Measurements from ENCODE around the gene PAPPA2. TPM values are rescaled to one million over a fixed set of nuclear protein-coding genes. Genes with fewer than 3 reads are reported as not detected.
"Not testable (repeated sequence)": the region's sequence is repeated elsewhere in the genome, so short reads cannot be mapped to it uniquely, and the experiment has no call there.

Gene PAPPA2
- total RNA-seq, 1 donor from 2014 or later, result not detected

DNA sequence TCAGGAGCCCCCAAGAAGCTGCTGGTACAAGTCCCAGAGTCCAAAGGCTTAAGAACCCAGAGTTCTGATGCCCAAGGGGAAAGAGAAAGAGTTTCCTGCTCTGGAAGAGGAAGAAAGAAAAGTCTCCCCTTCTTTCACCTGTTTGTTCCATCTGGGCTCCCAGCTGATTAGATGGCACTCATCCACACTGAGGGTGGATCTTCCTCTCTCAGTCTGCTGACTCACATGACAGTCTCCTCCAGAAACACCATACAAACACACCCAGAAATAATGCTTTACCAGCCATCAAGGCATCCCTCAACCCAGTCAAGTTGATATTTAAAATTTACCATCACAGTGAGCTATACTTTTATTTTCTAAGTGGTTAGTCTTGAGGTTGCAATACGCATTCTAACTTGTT, 257.9 kb downstream of the PAPPA2 start:
- H3K27ac Mint-ChIP-seq, result no peak overlapping the region
- intact Hi-C loops (cut with micrococcal nuclease), result no loop called here
- no peaks in the 10 kb centered on the region for H3K27me3 Mint-ChIP-seq
- H3K36me3 Mint-ChIP-seq (ENCODE audit: low read depth), result no peaks in the 10 kb centered on the region
- no peaks in the 10 kb centered on the region for H3K4me1 Mint-ChIP-seq
- no peak for DNase-seq
- no peak overlapping the region for H3K4me3 Mint-ChIP-seq
- no peaks in the 10 kb centered on the region for H3K9me3 Mint-ChIP-seq

DNA sequence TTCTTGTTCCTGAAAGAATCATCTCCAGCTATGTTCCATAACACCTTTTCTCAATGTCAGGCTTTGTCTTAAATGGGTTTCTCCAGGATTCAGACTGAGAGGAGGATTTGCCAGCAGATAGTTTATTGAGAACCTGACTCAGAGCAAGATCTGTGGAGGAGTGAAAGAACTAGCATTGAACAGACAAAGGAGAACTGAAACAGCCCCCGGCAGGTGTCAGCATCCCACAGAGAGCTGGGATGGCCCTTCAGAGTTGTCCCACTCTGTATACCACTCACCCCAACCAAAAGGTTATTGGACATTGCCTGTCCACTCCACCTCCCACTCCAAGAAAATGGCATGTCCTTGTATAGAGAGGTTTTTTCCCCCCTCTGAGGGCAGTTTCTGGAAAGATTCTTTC, 270.7 kb downstream of the PAPPA2 start:
- intact Hi-C loops (cut with micrococcal nuclease), result no loop called here
- Mint-ChIP-seq H3K27ac (no peak overlapping the region), H3K4me1 (no peaks in the 10 kb centered on the region), H3K36me3 (ENCODE audit: low read depth) (no peaks in the 10 kb centered on the region), H3K27me3 (no peaks in the 10 kb centered on the region), H3K9me3 (no peaks in the 10 kb centered on the region), H3K4me3 (no peak overlapping the region)
- DNase-seq, result no peak

DNA sequence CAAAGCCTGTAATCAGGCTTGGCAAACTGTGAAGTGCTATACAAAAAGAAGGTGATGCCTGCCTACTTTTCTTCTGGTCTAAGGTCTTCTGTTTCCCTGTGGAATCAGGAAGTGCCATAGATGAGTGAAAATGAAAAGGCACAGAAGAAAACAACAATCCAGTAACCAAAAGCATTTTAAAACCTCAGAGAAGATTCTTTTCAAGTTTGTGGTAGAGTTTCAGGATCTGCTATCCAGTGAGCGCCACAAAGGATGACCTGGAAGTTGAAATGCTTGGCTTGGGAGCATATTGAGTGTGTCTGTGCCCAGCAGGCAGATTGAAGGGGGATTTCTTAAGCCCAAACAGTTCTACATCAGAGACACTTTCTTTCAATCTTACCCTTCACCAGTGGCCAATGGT, 272.2 kb downstream of the PAPPA2 start:
- intact Hi-C loops (cut with micrococcal nuclease), result no loop called here
- H3K4me1 Mint-ChIP-seq, result no peaks in the 10 kb centered on the region
- H3K9me3 Mint-ChIP-seq, result no peaks in the 10 kb centered on the region
- no peak for DNase-seq
- no peaks in the 10 kb centered on the region for H3K36me3 Mint-ChIP-seq (ENCODE audit: low read depth)
- no peaks in the 10 kb centered on the region for H3K27me3 Mint-ChIP-seq
- no peak overlapping the region for H3K27ac Mint-ChIP-seq
- H3K4me3 Mint-ChIP-seq, result no peak overlapping the region

DNA sequence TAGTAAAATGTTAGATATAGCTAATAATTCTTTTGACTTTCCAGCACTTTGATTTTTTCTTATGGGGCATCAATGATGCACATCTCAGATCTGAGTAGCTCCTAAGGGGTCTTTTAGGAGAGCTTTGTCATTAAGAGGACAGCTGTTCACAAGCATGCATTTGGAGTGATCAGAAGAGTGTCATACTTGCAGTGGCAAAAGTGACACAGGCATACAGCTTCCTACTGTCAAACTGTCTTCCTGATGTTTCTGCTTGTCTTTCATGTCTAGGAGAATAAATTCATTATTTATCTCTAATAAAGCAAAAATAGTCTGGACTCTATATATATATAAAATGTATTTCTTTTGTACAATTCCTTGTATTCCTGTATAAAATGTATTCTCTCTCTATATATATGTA, 273.0 kb downstream of the PAPPA2 start:
- no peak for DNase-seq
- H3K9me3 Mint-ChIP-seq, result no peaks in the 10 kb centered on the region
- no peaks in the 10 kb centered on the region for H3K27me3 Mint-ChIP-seq
- no peak overlapping the region for H3K4me3 Mint-ChIP-seq
- no peak overlapping the region for H3K27ac Mint-ChIP-seq
- intact Hi-C loops (cut with micrococcal nuclease), result no loop called here
- H3K4me1 Mint-ChIP-seq, result no peaks in the 10 kb centered on the region
- H3K36me3 Mint-ChIP-seq (ENCODE audit: low read depth), result no peaks in the 10 kb centered on the region

DNA sequence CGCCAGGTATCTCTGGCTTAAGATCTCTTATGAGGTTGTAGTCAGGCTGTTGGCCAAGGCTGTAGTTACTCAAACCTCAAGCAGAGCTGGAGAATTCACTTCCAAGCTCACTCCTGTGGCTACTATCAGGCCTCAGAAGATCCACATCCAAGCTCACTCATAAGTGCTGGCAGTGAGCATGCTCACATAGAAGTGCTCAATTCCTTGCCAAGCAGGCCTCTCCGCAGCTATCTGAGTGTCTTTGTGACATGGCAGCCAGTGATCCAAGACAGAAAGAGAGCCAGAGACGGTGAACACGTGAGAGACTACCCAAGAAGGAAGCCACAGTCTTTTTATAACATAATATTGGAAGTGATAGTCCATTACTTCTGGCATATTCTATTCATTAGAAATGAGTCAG, 278.2 kb downstream of the PAPPA2 start:
- H3K4me3 Mint-ChIP-seq, result no peak overlapping the region
- H3K27ac Mint-ChIP-seq, result no peak overlapping the region
- H3K27me3 Mint-ChIP-seq, result no peaks in the 10 kb centered on the region
- intact Hi-C loops (cut with micrococcal nuclease), result no loop called here
- no peaks in the 10 kb centered on the region for H3K9me3 Mint-ChIP-seq
- H3K4me1 Mint-ChIP-seq, result no peaks in the 10 kb centered on the region
- DNase-seq, result no peak
- no peaks in the 10 kb centered on the region for H3K36me3 Mint-ChIP-seq (ENCODE audit: low read depth)

DNA sequence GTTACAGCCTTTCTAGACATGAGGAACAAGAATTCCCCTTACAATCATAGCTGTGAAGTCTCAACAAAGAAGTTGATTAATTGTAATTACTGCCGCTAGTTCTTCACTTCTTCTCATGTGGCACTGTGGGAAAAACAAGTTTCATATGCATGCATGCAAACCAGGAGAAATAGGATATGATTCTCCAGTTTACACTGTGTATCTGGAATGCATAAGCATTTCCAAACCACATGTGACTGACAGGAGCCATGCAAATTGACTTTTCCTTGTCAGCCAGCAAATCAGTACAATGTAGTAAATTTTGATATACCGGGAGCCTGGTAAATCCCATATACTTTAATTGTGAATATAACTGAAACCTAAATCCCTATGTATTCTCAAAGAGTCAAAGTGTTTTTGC, 279.3 kb downstream of the PAPPA2 start:
- intact Hi-C loops (cut with micrococcal nuclease), result no loop called here
- Mint-ChIP-seq H3K9me3 (no peaks in the 10 kb centered on the region), H3K36me3 (ENCODE audit: low read depth) (no peaks in the 10 kb centered on the region), H3K27me3 (no peaks in the 10 kb centered on the region), H3K4me1 (no peaks in the 10 kb centered on the region), H3K4me3 (no peak overlapping the region), H3K27ac (no peak overlapping the region)
- DNase-seq, result no peak

DNA sequence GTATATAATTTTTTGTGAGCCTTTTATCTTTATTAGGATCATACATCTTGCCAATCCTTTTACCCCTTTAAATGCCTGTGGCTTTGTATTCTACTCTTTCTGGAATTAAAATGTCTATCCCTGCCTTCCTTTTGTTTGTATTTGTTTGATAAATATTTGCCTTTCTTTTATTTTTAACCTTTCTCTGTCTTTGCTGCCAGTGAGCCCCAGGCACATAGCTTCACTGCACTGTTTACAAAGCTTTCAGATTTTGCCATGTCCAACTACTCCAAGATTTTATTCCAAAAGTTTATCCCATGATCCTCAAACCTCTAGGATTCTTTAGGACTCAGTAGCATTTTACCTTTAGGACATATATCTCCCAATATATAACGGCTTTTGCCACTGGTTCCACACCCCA, 281.2 kb downstream of the PAPPA2 start:
- no peaks in the 10 kb centered on the region for H3K36me3 Mint-ChIP-seq (ENCODE audit: low read depth)
- H3K27ac Mint-ChIP-seq, result no peak overlapping the region
- intact Hi-C loops (cut with micrococcal nuclease), result no loop called here
- H3K27me3 Mint-ChIP-seq, result no peaks in the 10 kb centered on the region
- H3K4me3 Mint-ChIP-seq, result no peak overlapping the region
- H3K4me1 Mint-ChIP-seq, result no peaks in the 10 kb centered on the region
- H3K9me3 Mint-ChIP-seq, result no peaks in the 10 kb centered on the region
- no peak for DNase-seq

DNA sequence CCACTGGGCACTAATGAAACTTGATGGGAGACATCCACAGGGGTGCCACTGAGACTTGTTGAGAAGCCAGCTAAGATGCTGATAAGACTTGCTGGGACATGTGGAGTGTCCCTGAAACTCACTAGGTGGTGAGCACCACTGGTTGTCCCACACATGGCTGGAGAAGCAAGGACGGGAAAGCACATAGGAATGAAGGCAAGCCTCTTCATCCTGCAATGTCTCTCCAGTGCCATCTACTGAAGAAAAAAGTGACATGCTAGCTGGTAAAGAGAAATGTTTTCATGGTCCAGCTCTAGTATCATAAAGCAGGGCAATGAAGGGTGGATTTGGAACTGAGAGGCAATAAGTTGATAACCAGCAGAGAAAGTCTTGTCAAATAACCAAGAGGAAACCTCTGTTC, 283.0 kb downstream of the PAPPA2 start:
- DNase-seq, result no peak
- intact Hi-C loops (cut with micrococcal nuclease), result no loop called here
- Mint-ChIP-seq H3K27ac (no peak overlapping the region), H3K27me3 (no peaks in the 10 kb centered on the region), H3K36me3 (ENCODE audit: low read depth) (no peaks in the 10 kb centered on the region), H3K4me1 (no peaks in the 10 kb centered on the region), H3K4me3 (no peak overlapping the region), H3K9me3 (no peaks in the 10 kb centered on the region)

DNA sequence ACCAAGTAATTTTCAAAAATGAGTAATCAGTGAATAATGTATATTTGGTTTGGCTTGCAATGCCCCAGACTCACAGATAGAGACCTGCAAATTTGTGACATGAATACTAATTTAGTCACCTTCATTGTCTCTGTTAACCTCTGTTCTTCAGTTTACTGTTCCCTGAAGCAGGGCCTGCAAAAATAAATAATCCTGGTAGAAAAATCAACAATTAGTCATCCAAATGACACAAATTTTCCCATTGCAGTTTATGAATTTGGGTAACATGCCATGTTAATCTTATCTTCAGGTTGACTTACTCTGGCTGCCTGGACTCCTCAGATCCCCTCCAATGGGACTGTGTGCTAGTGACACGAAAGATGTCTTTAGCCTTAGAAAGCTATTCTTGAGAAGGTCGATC, 289.5 kb downstream of the PAPPA2 start:
- H3K27me3 Mint-ChIP-seq, result no peaks in the 10 kb centered on the region
- intact Hi-C loops (cut with micrococcal nuclease), result no loop called here
- H3K36me3 Mint-ChIP-seq (ENCODE audit: low read depth), result no peaks in the 10 kb centered on the region
- H3K9me3 Mint-ChIP-seq, result no peaks in the 10 kb centered on the region
- no peak overlapping the region for H3K4me3 Mint-ChIP-seq
- no peak for DNase-seq
- H3K27ac Mint-ChIP-seq, result no peak overlapping the region
- H3K4me1 Mint-ChIP-seq, result no peaks in the 10 kb centered on the region

DNA sequence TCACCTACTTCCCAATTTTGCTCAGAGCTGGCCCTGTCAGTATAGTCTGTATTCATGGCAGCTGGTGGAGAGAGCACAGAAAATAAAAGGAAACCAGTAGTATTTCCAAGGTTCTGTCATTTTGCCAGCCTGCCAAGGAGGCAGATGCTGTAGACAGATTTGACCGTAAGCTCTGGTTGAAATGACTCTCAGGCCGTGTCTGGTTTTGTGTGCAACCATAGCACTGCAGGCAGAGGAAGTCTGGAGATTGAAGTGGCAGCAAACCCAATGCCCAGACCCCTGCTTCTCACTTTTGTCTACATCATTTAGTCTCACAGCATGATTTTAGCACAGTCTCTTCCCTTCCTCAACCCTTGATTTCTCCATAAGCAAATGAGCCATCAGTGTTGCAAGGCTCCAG, 291.7 kb downstream of the PAPPA2 start:
- intact Hi-C loops (cut with micrococcal nuclease), result no loop called here
- no peaks in the 10 kb centered on the region for H3K4me1 Mint-ChIP-seq
- no peaks in the 10 kb centered on the region for H3K36me3 Mint-ChIP-seq (ENCODE audit: low read depth)
- no peak overlapping the region for H3K27ac Mint-ChIP-seq
- no peak for DNase-seq
- no peak overlapping the region for H3K4me3 Mint-ChIP-seq
- no peaks in the 10 kb centered on the region for H3K9me3 Mint-ChIP-seq
- H3K27me3 Mint-ChIP-seq, result no peaks in the 10 kb centered on the region

DNA sequence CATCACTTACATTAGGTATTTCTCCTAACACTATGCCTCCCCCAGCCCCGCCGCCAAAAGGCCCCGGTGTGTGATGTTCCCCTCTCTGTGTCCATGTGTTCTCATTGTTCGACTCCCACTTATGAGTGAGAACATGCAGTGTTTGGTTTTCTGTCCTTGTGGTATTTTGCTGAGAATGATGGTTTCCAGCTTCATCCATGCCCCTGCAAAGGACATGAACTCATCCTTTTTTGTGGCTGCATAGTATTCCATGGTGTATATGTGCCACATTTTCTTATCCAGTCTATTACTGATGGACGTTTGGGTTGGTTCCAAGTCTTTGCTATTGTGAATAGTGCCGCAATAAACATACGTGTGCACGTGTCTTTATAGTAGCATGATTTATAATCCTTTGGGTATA, 293.8 kb downstream of the PAPPA2 start:
- H3K27ac Mint-ChIP-seq; H3K9me3 Mint-ChIP-seq; DNase-seq; H3K4me1 Mint-ChIP-seq; intact Hi-C loops (cut with micrococcal nuclease); H3K36me3 Mint-ChIP-seq (ENCODE audit: low read depth); H3K4me3 Mint-ChIP-seq; H3K27me3 Mint-ChIP-seq: not testable (repeated sequence)

DNA sequence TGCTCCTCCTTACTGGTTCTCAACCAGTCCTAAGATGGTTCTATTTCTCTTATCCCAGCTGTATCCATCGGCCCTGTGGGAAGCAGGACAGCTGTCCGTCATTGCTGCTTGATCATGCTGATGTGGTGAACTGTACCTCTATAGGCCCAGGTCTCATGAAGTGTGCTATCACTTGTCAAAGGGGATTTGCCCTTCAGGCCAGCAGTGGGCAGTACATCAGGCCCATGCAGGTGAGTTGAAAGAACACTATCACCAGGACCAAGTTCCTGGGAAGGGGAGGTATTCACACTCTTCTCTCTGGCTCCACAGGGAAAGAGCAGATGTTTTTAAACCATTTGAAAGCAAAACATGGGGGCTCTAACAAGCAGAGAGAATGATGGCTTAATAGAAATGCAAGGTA, 302.6 kb downstream of the PAPPA2 start:
- Mint-ChIP-seq H3K4me1 (no peaks in the 10 kb centered on the region), H3K4me3 (no peak overlapping the region), H3K36me3 (ENCODE audit: low read depth) (no peaks in the 10 kb centered on the region), H3K27me3 (no peaks in the 10 kb centered on the region), H3K27ac (no peak overlapping the region), H3K9me3 (no peaks in the 10 kb centered on the region)
- intact Hi-C loops (cut with micrococcal nuclease), result no loop called here
- DNase-seq, result no peak

DNA sequence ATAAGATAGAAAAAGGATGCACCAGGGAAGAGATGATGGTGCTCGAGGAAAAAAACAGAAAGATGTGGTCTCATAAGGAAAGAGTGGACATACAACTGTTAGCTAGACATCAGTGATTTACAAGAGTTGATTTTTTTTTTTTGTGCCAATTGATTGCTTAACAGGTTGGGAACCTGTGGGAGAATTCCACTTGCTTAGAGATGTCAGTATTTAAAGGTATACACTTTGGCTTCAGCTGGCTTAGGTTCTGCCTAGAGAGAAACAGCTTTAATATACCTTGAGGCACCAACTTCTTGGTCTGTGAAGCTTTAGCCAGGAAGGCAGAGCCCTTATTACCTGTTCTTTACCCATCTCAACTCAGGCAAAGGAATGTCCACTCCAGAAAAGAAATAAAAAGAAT, 303.8 kb downstream of the PAPPA2 start:
- Mint-ChIP-seq H3K9me3 (no peaks in the 10 kb centered on the region), H3K36me3 (ENCODE audit: low read depth) (no peaks in the 10 kb centered on the region), H3K4me3 (no peak overlapping the region), H3K4me1 (no peaks in the 10 kb centered on the region), H3K27ac (no peak overlapping the region), H3K27me3 (no peaks in the 10 kb centered on the region)
- intact Hi-C loops (cut with micrococcal nuclease), result no loop called here
- DNase-seq, result no peak

DNA sequence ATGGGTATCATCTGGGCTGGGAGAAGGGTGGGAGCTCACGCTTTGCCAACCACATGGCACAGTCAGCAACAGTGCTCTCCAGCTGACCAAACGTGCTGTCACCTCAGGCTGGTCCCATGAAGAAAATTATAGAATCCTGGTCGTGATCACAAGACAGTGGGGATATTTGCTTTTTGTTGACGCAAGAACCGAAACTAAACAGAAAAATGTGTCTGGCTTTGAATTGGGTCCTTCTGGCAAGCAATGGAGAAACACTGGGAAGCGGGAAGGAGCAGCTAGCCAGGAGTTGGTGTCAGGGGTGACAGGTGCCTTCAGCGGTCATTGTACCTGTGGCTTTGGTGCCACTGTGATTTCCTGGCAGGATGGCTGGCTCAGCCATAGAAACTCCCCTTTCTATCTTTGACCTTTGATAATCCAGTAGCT, 304.8 kb downstream of the PAPPA2 start:
- no peak overlapping the region for H3K4me3 Mint-ChIP-seq
- H3K27ac Mint-ChIP-seq, result no peak overlapping the region
- intact Hi-C loops (cut with micrococcal nuclease), result no loop called here

DNA sequence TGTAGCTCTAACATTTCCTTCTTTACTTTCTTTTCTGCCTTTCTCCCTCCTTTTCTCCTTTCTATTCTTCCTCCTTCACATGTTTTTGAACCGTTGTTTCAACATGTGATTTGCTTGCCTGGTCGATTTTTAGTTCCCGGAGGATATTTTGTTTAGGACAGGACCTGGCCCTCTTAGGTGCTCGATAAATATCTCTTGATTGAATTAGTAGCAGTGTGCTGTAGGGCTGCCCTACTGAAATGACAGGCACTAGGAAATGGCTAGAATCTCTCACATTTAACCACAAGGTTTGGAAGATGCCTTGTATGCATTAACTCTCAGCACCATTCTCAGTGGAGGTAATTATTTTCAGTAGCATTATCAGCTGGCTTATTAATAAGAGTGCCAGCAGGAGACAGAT, 305.6 kb downstream of the PAPPA2 start:
- Mint-ChIP-seq H3K36me3 (ENCODE audit: low read depth) (no peaks in the 10 kb centered on the region), H3K4me1 (no peaks in the 10 kb centered on the region), H3K27ac (no peak overlapping the region), H3K4me3 (no peak overlapping the region), H3K27me3 (no peaks in the 10 kb centered on the region), H3K9me3 (no peaks in the 10 kb centered on the region)
- intact Hi-C loops (cut with micrococcal nuclease), result no loop called here
- DNase-seq, result no peak

More for the DNA sequence above, 304.8 kb downstream of the PAPPA2 start:
- Mint-ChIP-seq H3K36me3 (ENCODE audit: low read depth) (no peaks in the 10 kb centered on the region), H3K27me3 (no peaks in the 10 kb centered on the region), H3K9me3 (no peaks in the 10 kb centered on the region), H3K4me1 (no peaks in the 10 kb centered on the region)
- no peak for DNase-seq

DNA sequence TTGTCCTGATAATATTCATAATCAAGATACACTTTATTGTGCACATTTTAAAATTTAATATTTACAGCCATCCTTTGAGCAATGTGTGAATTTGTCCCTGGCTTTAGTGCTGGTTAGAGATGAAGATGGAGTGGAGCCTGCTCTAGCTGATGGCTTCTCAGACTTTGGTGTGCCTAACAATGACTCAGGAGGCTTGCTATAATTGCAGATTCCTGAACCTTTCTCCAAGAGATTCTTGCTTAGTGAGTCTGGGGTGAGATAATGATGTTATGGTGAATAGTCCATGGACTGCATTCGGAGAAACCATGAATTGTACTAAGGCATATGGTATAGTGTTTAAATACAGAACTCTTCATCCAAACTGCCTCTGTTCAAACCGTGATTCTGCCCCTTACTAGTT, 307.1 kb downstream of the PAPPA2 start:
- Mint-ChIP-seq H3K27ac (no peak overlapping the region), H3K9me3 (no peaks in the 10 kb centered on the region), H3K4me1 (no peaks in the 10 kb centered on the region), H3K36me3 (ENCODE audit: low read depth) (no peaks in the 10 kb centered on the region), H3K27me3 (no peaks in the 10 kb centered on the region), H3K4me3 (no peak overlapping the region)
- no peak for DNase-seq
- intact Hi-C loops (cut with micrococcal nuclease), result no loop called here

Measured in activated CD4-positive, alpha-beta T cell treated with anti-CD3 and anti-CD28 coated beads, Interleukin-2, amount 10 ng/mL, durations not matched to agents 24 days and 14 days (primary cell).